ENCODE data around the gene HSPB1. TPM values are rescaled to one million over a fixed set of nuclear protein-coding genes. Genes with fewer than 3 reads are reported as not detected.
A peak's percentile ranks its signal among the peaks of the same experiment; 100 is the strongest.

HSPB1 gene
- total RNA-seq, 1 experiment from 2014 or later: 414 TPM

DNA sequence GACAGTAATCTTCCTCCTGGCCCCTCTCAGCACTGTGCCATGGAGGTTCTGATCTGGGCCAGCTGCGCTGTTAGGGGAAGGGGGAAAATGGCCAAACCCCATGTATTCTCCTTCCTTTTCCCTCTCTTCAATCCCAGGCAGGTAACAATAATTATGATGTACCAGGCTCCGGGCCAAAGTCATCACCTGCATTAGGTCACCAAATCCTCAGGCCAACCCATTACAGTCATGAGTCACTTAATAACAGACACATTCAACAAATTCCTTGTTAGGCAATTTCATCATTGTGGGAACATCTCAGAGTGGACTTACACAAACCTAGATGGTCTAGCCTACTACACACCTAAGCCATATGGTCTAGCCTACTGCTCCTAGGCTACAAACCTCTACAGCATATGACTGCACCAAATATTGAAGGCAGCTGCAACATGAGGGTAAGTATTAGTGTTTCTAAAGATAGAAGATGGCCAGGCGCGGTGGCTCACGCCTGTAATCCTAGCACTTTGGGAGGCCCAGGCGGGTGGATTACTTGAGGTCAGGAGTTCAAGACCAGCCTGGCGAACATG lies 2.2 kb upstream of the HSPB1 start:
- Histone ChIP-seq H3K9me3 (ENCODE audit: insufficient read depth, low read depth) (no peaks in the 10 kb centered on the region), H3K36me3 (ENCODE audit: low read depth) (peaks cover 5% of the 10 kb centered on the region; the same call in 1 of the 2 replicates), H3K4me1 (replicated peaks; ENCODE audit: insufficient read depth) (peaks cover 58% of the 10 kb centered on the region), H3K4me3 (no peak overlapping the region), H3F3A (ENCODE audit: insufficient read depth, low read depth) (peaks cover 68% of the 10 kb centered on the region), H3K27ac (peak overlapping the region; percentile 35), H3K27me3 (ENCODE audit: insufficient read depth, low read depth) (no peaks in the 10 kb centered on the region), H3K9me2 (ENCODE audit: insufficient read depth) (no peaks in the 10 kb centered on the region), H4K20me1 (ENCODE audit: insufficient read depth) (no peaks in the 10 kb centered on the region), H3K79me2 (ENCODE audit: low read depth) (peaks cover 21% of the 10 kb centered on the region), H3K4me2 (peak overlapping the region; percentile 46), H2AFZ (no peak overlapping the region)
- intact Hi-C loops (cut with micrococcal nuclease; ENCODE audit: unreplicated experiment): no loop called here
- DNase-seq: peak; percentile 63 to 96
- CTCF ChIA-PET: no interaction called here
- TF ChIP-seq EZH2 (IDR thresholded peaks at IDR 0.05; ENCODE audit: low read depth): no peak
- TF ChIP-seq, protein P1, sequence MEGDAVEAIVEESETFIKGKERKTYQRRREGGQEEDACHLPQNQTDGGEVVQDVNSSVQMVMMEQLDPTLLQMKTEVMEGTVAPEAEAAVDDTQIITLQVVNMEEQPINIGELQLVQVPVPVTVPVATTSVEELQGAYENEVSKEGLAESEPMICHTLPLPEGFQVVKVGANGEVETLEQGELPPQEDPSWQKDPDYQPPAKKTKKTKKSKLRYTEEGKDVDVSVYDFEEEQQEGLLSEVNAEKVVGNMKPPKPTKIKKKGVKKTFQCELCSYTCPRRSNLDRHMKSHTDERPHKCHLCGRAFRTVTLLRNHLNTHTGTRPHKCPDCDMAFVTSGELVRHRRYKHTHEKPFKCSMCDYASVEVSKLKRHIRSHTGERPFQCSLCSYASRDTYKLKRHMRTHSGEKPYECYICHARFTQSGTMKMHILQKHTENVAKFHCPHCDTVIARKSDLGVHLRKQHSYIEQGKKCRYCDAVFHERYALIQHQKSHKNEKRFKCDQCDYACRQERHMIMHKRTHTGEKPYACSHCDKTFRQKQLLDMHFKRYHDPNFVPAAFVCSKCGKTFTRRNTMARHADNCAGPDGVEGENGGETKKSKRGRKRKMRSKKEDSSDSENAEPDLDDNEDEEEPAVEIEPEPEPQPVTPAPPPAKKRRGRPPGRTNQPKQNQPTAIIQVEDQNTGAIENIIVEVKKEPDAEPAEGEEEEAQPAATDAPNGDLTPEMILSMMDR (conservative IDR thresholded peaks at IDR 0.05): no peak
- no TSS peak for BruUV-seq (replicated peaks)
- POLR2A ChIA-PET (ENCODE audit: unreplicated experiment): no interaction called here

DNA sequence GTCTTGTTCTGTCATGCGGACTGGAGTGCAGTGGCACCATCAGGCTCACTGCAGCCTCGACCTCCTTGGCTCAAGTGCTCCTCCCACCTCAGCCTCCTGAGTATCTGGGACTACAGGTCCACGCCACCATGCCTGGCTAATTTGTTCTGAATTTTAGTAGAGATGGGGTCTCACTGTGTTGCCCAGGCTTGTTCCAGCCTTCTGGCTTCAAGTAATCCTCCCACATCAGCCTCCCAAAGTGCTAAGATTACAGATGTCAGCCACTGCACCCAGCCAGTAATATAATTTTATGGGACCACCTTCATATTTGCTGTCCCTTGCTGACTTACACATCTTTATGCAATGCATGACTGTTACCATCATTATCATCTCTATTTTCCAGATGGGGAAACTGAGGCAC lies 1.5 kb upstream of the HSPB1 start:
- Histone ChIP-seq H3F3A (ENCODE audit: insufficient read depth, low read depth) (peaks cover 73% of the 10 kb centered on the region), H2AFZ (no peak overlapping the region), H4K20me1 (ENCODE audit: insufficient read depth) (no peaks in the 10 kb centered on the region), H3K79me2 (ENCODE audit: low read depth) (peaks cover 21% of the 10 kb centered on the region), H3K9me3 (ENCODE audit: insufficient read depth, low read depth) (no peaks in the 10 kb centered on the region), H3K9me2 (ENCODE audit: insufficient read depth) (no peaks in the 10 kb centered on the region), H3K4me2 (no peak overlapping the region), H3K4me3 (no peak overlapping the region), H3K27ac (no peak overlapping the region), H3K36me3 (ENCODE audit: low read depth) (peaks cover 5% of the 10 kb centered on the region; the same call in 1 of the 2 replicates), H3K4me1 (replicated peaks; ENCODE audit: insufficient read depth) (peaks cover 51% of the 10 kb centered on the region), H3K27me3 (ENCODE audit: insufficient read depth, low read depth) (no peaks in the 10 kb centered on the region)
- TF ChIP-seq, protein P1 (conservative IDR thresholded peaks at IDR 0.05): no peak
- no peak for TF ChIP-seq EZH2 (IDR thresholded peaks at IDR 0.05; ENCODE audit: low read depth)
- DNase-seq: no peak
- intact Hi-C loops (cut with micrococcal nuclease; ENCODE audit: unreplicated experiment): no loop called here
- ChIA-PET CTCF (no interaction called here), POLR2A (ENCODE audit: unreplicated experiment) (no interaction called here)
- no TSS peak for BruUV-seq (replicated peaks)

DNA sequence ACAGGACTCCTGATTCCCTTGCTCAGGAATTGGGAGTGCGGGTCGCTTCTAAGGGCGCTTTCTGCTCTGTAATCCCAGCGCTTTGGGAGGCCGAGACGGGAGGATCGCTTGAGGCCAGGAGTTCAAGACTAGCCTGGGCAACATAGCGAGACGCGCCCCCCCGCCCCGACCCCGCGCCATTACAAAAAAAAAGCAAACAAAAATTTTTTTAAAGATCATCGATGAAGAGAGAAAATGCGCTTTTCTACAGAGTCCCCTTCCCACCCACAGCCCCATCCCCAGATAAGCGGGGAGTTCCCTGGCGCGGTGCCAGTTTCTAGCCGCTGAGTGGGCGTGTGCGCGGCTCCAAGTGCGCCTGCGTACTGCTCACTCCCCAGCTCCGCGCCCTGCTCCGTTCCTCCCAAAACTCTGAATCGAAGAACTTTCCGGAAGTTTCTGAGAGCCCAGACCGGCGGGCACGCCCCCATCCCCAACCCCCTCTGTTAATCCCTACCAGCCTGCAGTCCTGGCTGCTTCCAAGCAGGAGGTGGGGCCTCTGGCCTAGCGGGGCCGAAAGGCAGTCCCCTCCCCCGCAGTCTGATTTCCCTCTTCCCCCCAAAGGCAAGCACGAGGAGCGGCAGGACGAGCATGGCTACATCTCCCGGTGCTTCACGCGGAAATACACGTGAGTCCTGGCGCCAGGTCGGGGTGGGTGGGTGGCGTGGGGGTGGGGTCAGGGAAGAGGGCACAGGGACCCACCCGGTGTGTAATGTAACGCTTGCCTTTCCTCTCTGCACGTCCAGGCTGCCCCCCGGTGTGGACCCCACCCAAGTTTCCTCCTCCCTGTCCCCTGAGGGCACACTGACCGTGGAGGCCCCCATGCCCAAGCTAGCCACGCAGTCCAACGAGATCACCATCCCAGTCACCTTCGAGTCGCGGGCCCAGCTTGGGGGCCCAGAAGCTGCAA lies 1.0 kb downstream of the HSPB1 start:
- Histone ChIP-seq H3K27me3 (ENCODE audit: insufficient read depth, low read depth) (no peaks in the 10 kb centered on the region), H2AFZ (peak overlapping the region; percentile 80), H4K20me1 (ENCODE audit: insufficient read depth) (no peaks in the 10 kb centered on the region), H3K4me1 (replicated peaks; ENCODE audit: insufficient read depth) (peaks cover 42% of the 10 kb centered on the region), H3K4me2 (peak overlapping the region; percentile 77), H3K36me3 (ENCODE audit: low read depth) (peaks cover 5% of the 10 kb centered on the region; the same call in 1 of the 2 replicates), H3K9me2 (ENCODE audit: insufficient read depth) (no peaks in the 10 kb centered on the region), H3K4me3 (peak overlapping the region; percentile 79), H3K79me2 (ENCODE audit: low read depth) (peaks cover 21% of the 10 kb centered on the region), H3K27ac (peak overlapping the region; percentile 28), H3F3A (ENCODE audit: insufficient read depth, low read depth) (peaks cover 56% of the 10 kb centered on the region), H3K9me3 (ENCODE audit: insufficient read depth, low read depth) (no peaks in the 10 kb centered on the region)
- ChIA-PET CTCF (no interaction called here), POLR2A (ENCODE audit: unreplicated experiment) (no interaction called here)
- intact Hi-C loops (cut with micrococcal nuclease; ENCODE audit: unreplicated experiment): no loop called here
- no peak for TF ChIP-seq EZH2 (IDR thresholded peaks at IDR 0.05; ENCODE audit: low read depth)
- TF ChIP-seq, protein P1 (conservative IDR thresholded peaks at IDR 0.05): no peak
- DNase-seq: peak; percentile 82 to 88
- TSS peak; percentile 50 for BruUV-seq (replicated peaks)

Measured in PC-9 (cell line).